PC-3 (cell line): ENCODE data around the gene EFNA5. TPM values are rescaled to one million over a fixed set of nuclear protein-coding genes. Genes with fewer than 3 reads are reported as not detected.

Source experiments
- ATAC-seq: fragments of 200-7000 bp; cut with Tn5 transposase; 2 replicates; pipeline ENCODE4 v1.9.1; 2020; ENCODE audit warnings: mild to moderate bottlenecking, moderate library complexity
- BruUV-seq: library from RNA; stranded (reverse); fragments of 400-500 nt; replicated peaks from 2 replicates; lab custom pipeline; 2021; lab: Mats Ljungman, UMichigan
- CTCF ChIA-PET: fragments of 300-600 bp; sonication (Branson Sonifier 250); formaldehyde crosslinking; loops from one replicate; lab custom pipeline; 2022; ENCODE audit warnings: antibody characterized with exemption; lab: Charles Lee
- POLR2A ChIA-PET: fragments of 300-600 bp; sonication (Branson Sonifier 250); formaldehyde crosslinking; loops from one replicate; lab custom pipeline; 2022; ENCODE audit warnings: antibody characterized with exemption; ENCODE audit not compliant: unreplicated experiment; lab: Charles Lee
- DNase-seq: peaks from one replicate; pipeline ENCODE4 v3.0.0-alpha.2; 2015
- H2AFZ ChIP-seq: fragments of 300-600 bp; sonication (generic); 2 replicates; pipeline ENCODE4 v1.6.0; 2016; ENCODE audit warnings: antibody characterized with exemption, low read length
- H3F3A ChIP-seq: fragments of 300-600 bp; sonication (generic); one replicate; pipeline ENCODE4 v1.6.0; 2017; ENCODE audit warnings: antibody characterized with exemption, low read length, control low read depth, mild to moderate bottlenecking; ENCODE audit not compliant: unreplicated experiment
- H3K27ac ChIP-seq: fragments of 300-600 bp; sonication (generic); 2 replicates; pipeline ENCODE4 v1.5.1; 2016; ENCODE audit warnings: mild to moderate bottlenecking, low read length
- H3K27me3 ChIP-seq: fragments of 300-600 bp; sonication (generic); 2 replicates; pipeline ENCODE4 v1.6.1; 2016; ENCODE audit warnings: low read length, mixed read lengths
- H3K36me3 ChIP-seq: fragments of 300-600 bp; sonication (generic); 2 replicates; pipeline ENCODE4 v1.6.1; 2016; ENCODE audit warnings: low read depth, mixed run types, low read length, mixed read lengths
- H3K4me1 ChIP-seq: fragments of 300-600 bp; sonication (generic); 2 replicates; pipeline ENCODE4 v1.5.1; 2016; ENCODE audit warnings: low read length; ENCODE audit not compliant: insufficient read depth
- H3K4me2 ChIP-seq: fragments of 300-600 bp; sonication (generic); 2 replicates; pipeline ENCODE4 v1.6.0; 2016; ENCODE audit warnings: low read length
- H3K4me3 ChIP-seq: fragments of 300-600 bp; sonication (generic); 2 replicates; pipeline ENCODE4 v1.5.1; 2016; ENCODE audit warnings: mild to moderate bottlenecking, low read length, mixed read lengths
- H3K79me2 ChIP-seq: fragments of 300-600 bp; sonication (generic); 2 replicates; pipeline ENCODE4 v1.6.1; 2017; ENCODE audit warnings: low read length, mixed read lengths
- H3K9ac ChIP-seq: fragments of 300-600 bp; sonication (generic); 2 replicates; pipeline ENCODE4 v1.6.0; 2016; ENCODE audit warnings: mild to moderate bottlenecking, low read length
- H3K9me2 ChIP-seq: fragments of 300-600 bp; sonication (generic); replicated peaks from 2 replicates; pipeline ENCODE4 v1.6.1; 2016; ENCODE audit warnings: mixed run types, low read length, mixed read lengths
- H3K9me3 ChIP-seq: fragments of 300-600 bp; sonication (generic); 2 replicates; pipeline ENCODE4 v1.6.1; 2016; ENCODE audit warnings: low read length, mixed read lengths
- H4K20me1 ChIP-seq: fragments of 300-600 bp; sonication (generic); 2 replicates; pipeline ENCODE4 v1.6.1; 2016; ENCODE audit warnings: low read length, mixed read lengths
- CTCF ChIP-seq: fragments of 300-600 bp; sonication (generic); conservative IDR thresholded peaks from 2 replicates; pipeline ENCODE4 v1.5.1; 2017; ENCODE audit warnings: antibody characterized with exemption, low read depth, mild to moderate bottlenecking, low read length
- EZH2 ChIP-seq: fragments of 300-600 bp; sonication (generic); IDR thresholded peaks from one replicate; pipeline ENCODE4 v1.6.1; 2017; ENCODE audit warnings: antibody characterized with exemption, mild to moderate bottlenecking, low read length; ENCODE audit not compliant: unreplicated experiment
- EZH2phosphoT487 ChIP-seq: fragments of 300-600 bp; sonication (generic); IDR thresholded peaks from 2 replicates; pipeline ENCODE4 v1.6.1; 2018; ENCODE audit warnings: mild to moderate bottlenecking, antibody characterized with exemption, low read length, borderline replicate concordance
- intact Hi-C: fragments of 100-400 bp; cut with micrococcal nuclease; formaldehyde crosslinking; loops from 2 replicates; pipeline ENCODE4 v1.9.0; 2023
- total RNA-seq: library from RNA; depleted of rRNA; stranded (reverse); fragments of >200 nt; gene quantifications from 2 replicates; pipeline ENCODE4 v1.2.3, GENCODE V29; 2014

The EFNA5 gene
- total RNA-seq, 1 experiment from 2014 or later, result 5.4 TPM

- Histone ChIP-seq H4K20me1 (no peaks in the 10 kb centered on the region), H3K9me3 (no peaks in the 10 kb centered on the region), H3K27ac (peak overlapping the region; percentile 90), H3K27me3 (no peaks in the 10 kb centered on the region), H3K4me2 (peak overlapping the region; percentile 57), H3K9me2 (no peaks in the 10 kb centered on the region), H3K36me3 (no peaks in the 10 kb centered on the region), H3K79me2 (peaks cover 39% of the 10 kb centered on the region), H2AFZ (no peak overlapping the region), H3K9ac (peak overlapping the region; percentile 42; the same call in 1 of the 2 replicates), H3K4me1 (peaks cover 72% of the 10 kb centered on the region), H3K4me3 (no peak overlapping the region), H3F3A (no peaks in the 10 kb centered on the region)
- intact Hi-C loops, result loop anchor here (2.0 to 5.0 kb wide), 2 partner anchors 47 to 50 kb away; no protein-coding TSS in a partner anchor
- TF ChIP-seq CTCF, result no peak
- no peak for TF ChIP-seq EZH2phosphoT487
- TF ChIP-seq EZH2, result no peak
- BruUV-seq, result no TSS peak
- DNase-seq (peak; percentile 67), ATAC-seq (peak; percentile 85)
- ChIA-PET POLR2A (interaction anchor here (1.0 kb wide), 1 partner anchor 138 kb away, joined by 8 read pairs; no protein-coding TSS in a partner anchor), CTCF (no interaction called here)
Measured at GRCh38 chr5:107474716-107475489, 195.8 kb downstream of the EFNA5 start.

GRCh38 chr5:107474361-107474715 lies 196.4 kb downstream of the EFNA5 start:
- no peaks in the 10 kb centered on the region for H4K20me1 ChIP-seq
- no peak overlapping the region for H2AFZ ChIP-seq
- H3K9me2 ChIP-seq, result no peaks in the 10 kb centered on the region
- ATAC-seq (peak; percentile 4; the same call in 1 of the 2 replicates), DNase-seq (no peak)
- H3K36me3 ChIP-seq, result no peaks in the 10 kb centered on the region
- no peaks in the 10 kb centered on the region for H3K9me3 ChIP-seq
- H3K79me2 ChIP-seq, result peaks cover 39% of the 10 kb centered on the region
- no peaks in the 10 kb centered on the region for H3K27me3 ChIP-seq
- ChIA-PET POLR2A (interaction anchor here (1.0 kb wide), 1 partner anchor 137 kb away, joined by 8 read pairs; no protein-coding TSS in a partner anchor), CTCF (no interaction called here)
- BruUV-seq, result no TSS peak
- peak overlapping the region; percentile 42 for H3K9ac ChIP-seq
- intact Hi-C loops, result loop anchor here (2.0 kb wide), 1 partner anchor 50 kb away; no protein-coding TSS in a partner anchor
- peak overlapping the region; percentile 90 for H3K27ac ChIP-seq
- H3F3A ChIP-seq, result no peaks in the 10 kb centered on the region
- H3K4me3 ChIP-seq, result no peak overlapping the region
- H3K4me1 ChIP-seq, result peaks cover 76% of the 10 kb centered on the region
- peak overlapping the region; percentile 57 for H3K4me2 ChIP-seq
- TF ChIP-seq CTCF (no peak), EZH2 (no peak)
